T-helper 1 cell treated with Interleukin-12 subunit alpha and Interleukin-12 subunit beta and Interleukin-4 antibody, amounts not matched to agents 30 μg/mL and 1 μg/mL, for 36 hours (primary cell): ENCODE measurements around the gene KIRREL3.

Source experiments
- H3K27ac Mint-ChIP-seq: one replicate; pipeline ENCODE4 v1.8.0; 2021; ENCODE audit warnings: mild to moderate bottlenecking, mixed read lengths
- H3K27me3 Mint-ChIP-seq: one replicate; pipeline ENCODE4 v1.8.0; 2021; ENCODE audit warnings: low read depth, mixed read lengths
- H3K36me3 Mint-ChIP-seq: one replicate; pipeline ENCODE4 v1.8.0; 2021; ENCODE audit warnings: low read depth, mixed read lengths
- H3K4me1 Mint-ChIP-seq: one replicate; pipeline ENCODE4 v1.8.0; 2021; ENCODE audit warnings: low read depth, mixed read lengths
- H3K4me3 Mint-ChIP-seq: one replicate; pipeline ENCODE4 v1.8.0; 2021; ENCODE audit warnings: mild to moderate bottlenecking, moderate library complexity, mixed read lengths
- H3K9me3 Mint-ChIP-seq: one replicate; pipeline ENCODE4 v1.8.0; 2021; ENCODE audit warnings: mixed read lengths

Gene KIRREL3

GRCh38 chr11:126502982-126503381, 497.6 kb downstream of the KIRREL3 start:
- Mint-ChIP-seq H3K4me1 (no peaks in the 10 kb centered on the region), H3K4me3 (no peak overlapping the region), H3K9me3 (no peaks in the 10 kb centered on the region), H3K27ac (no peak overlapping the region), H3K36me3 (no peaks in the 10 kb centered on the region), H3K27me3 (peaks cover 29% of the 10 kb centered on the region)

GRCh38 chr11:126502159-126502558, 498.4 kb downstream of the KIRREL3 start:
- Mint-ChIP-seq H3K27me3 (peaks cover 31% of the 10 kb centered on the region), H3K9me3 (no peaks in the 10 kb centered on the region), H3K4me3 (no peak overlapping the region), H3K27ac (no peak overlapping the region), H3K36me3 (no peaks in the 10 kb centered on the region), H3K4me1 (no peaks in the 10 kb centered on the region)

GRCh38 chr11:126501641-126502040, 498.9 kb downstream of the KIRREL3 start:
- Mint-ChIP-seq H3K36me3 (no peaks in the 10 kb centered on the region), H3K4me1 (no peaks in the 10 kb centered on the region), H3K27ac (no peak overlapping the region)

GRCh38 chr11:126500981-126501380, 499.6 kb downstream of the KIRREL3 start:
- H3K27ac Mint-ChIP-seq, result no peak overlapping the region
- H3K27me3 Mint-ChIP-seq, result peaks cover 31% of the 10 kb centered on the region
- H3K4me3 Mint-ChIP-seq, result no peak overlapping the region
- H3K4me1 Mint-ChIP-seq, result no peaks in the 10 kb centered on the region
- H3K9me3 Mint-ChIP-seq, result no peaks in the 10 kb centered on the region
- no peaks in the 10 kb centered on the region for H3K36me3 Mint-ChIP-seq

More at GRCh38 chr11:126501641-126502040, 498.9 kb downstream of the KIRREL3 start:
- peaks cover 31% of the 10 kb centered on the region for H3K27me3 Mint-ChIP-seq
- H3K4me3 Mint-ChIP-seq, result no peak overlapping the region
- no peaks in the 10 kb centered on the region for H3K9me3 Mint-ChIP-seq

- Mint-ChIP-seq H3K4me1 (no peaks in the 10 kb centered on the region), H3K27ac (no peak overlapping the region)
These were observed 501.3 kb downstream of the KIRREL3 start for GRCh38 chr11:126499131-126499752.

GRCh38 chr11:126498281-126498680, 502.3 kb downstream of the KIRREL3 start:
- Mint-ChIP-seq H3K36me3 (no peaks in the 10 kb centered on the region), H3K4me1 (no peaks in the 10 kb centered on the region), H3K4me3 (no peak overlapping the region), H3K27ac (no peak overlapping the region), H3K27me3 (peaks cover 20% of the 10 kb centered on the region), H3K9me3 (no peaks in the 10 kb centered on the region)

More at GRCh38 chr11:126499131-126499752, 501.3 kb downstream of the KIRREL3 start:
- H3K4me3 Mint-ChIP-seq, result no peak overlapping the region
- H3K36me3 Mint-ChIP-seq, result no peaks in the 10 kb centered on the region
- peaks cover 28% of the 10 kb centered on the region for H3K27me3 Mint-ChIP-seq
- no peaks in the 10 kb centered on the region for H3K9me3 Mint-ChIP-seq

- Mint-ChIP-seq H3K27me3 (peaks cover 14% of the 10 kb centered on the region), H3K4me1 (no peaks in the 10 kb centered on the region), H3K4me3 (no peak overlapping the region), H3K36me3 (no peaks in the 10 kb centered on the region), H3K9me3 (no peaks in the 10 kb centered on the region), H3K27ac (no peak overlapping the region)
These were observed 502.9 kb downstream of the KIRREL3 start for GRCh38 chr11:126497581-126498122.

- H3K27ac Mint-ChIP-seq, result no peak overlapping the region
- H3K4me3 Mint-ChIP-seq, result no peak overlapping the region
- H3K27me3 Mint-ChIP-seq, result peaks cover 11% of the 10 kb centered on the region
- no peaks in the 10 kb centered on the region for H3K36me3 Mint-ChIP-seq
- H3K4me1 Mint-ChIP-seq, result no peaks in the 10 kb centered on the region
- no peaks in the 10 kb centered on the region for H3K9me3 Mint-ChIP-seq
These were observed 503.8 kb downstream of the KIRREL3 start for GRCh38 chr11:126496576-126497337.

GRCh38 chr11:126495281-126496220, 505.0 kb downstream of the KIRREL3 start:
- Mint-ChIP-seq H3K27me3 (peaks cover 11% of the 10 kb centered on the region), H3K27ac (no peak overlapping the region), H3K9me3 (no peaks in the 10 kb centered on the region), H3K4me1 (no peaks in the 10 kb centered on the region), H3K4me3 (no peak overlapping the region), H3K36me3 (no peaks in the 10 kb centered on the region)

- Mint-ChIP-seq H3K27me3 (peaks cover 11% of the 10 kb centered on the region), H3K4me3 (no peak overlapping the region)
These were observed 505.7 kb downstream of the KIRREL3 start for GRCh38 chr11:126494831-126495230.

GRCh38 chr11:126492331-126493082, 508.1 kb downstream of the KIRREL3 start:
- Mint-ChIP-seq H3K36me3 (no peaks in the 10 kb centered on the region), H3K27me3 (no peaks in the 10 kb centered on the region), H3K4me1 (no peaks in the 10 kb centered on the region), H3K9me3 (no peaks in the 10 kb centered on the region), H3K4me3 (no peak overlapping the region), H3K27ac (no peak overlapping the region)

More at GRCh38 chr11:126494831-126495230, 505.7 kb downstream of the KIRREL3 start:
- Mint-ChIP-seq H3K27ac (no peak overlapping the region), H3K36me3 (no peaks in the 10 kb centered on the region), H3K9me3 (no peaks in the 10 kb centered on the region), H3K4me1 (no peaks in the 10 kb centered on the region)

- Mint-ChIP-seq H3K27ac (no peak overlapping the region), H3K36me3 (no peaks in the 10 kb centered on the region), H3K4me1 (no peaks in the 10 kb centered on the region), H3K27me3 (no peaks in the 10 kb centered on the region), H3K4me3 (no peak overlapping the region), H3K9me3 (no peaks in the 10 kb centered on the region)
These were observed 509.5 kb downstream of the KIRREL3 start for GRCh38 chr11:126491092-126491491.

GRCh38 chr11:126489836-126490660, 510.5 kb downstream of the KIRREL3 start:
- Mint-ChIP-seq H3K4me3 (no peak overlapping the region), H3K9me3 (no peaks in the 10 kb centered on the region), H3K27me3 (no peaks in the 10 kb centered on the region), H3K27ac (no peak overlapping the region), H3K36me3 (no peaks in the 10 kb centered on the region), H3K4me1 (no peaks in the 10 kb centered on the region)
